Activated CD8-positive, alpha-beta T cell treated with anti-CD3 and anti-CD28 coated beads for 36 hours (primary cell): Measurements from ENCODE around the gene FGFBP1. TPM values are rescaled to one million over a fixed set of nuclear protein-coding genes. Genes with fewer than 3 reads are reported as not detected.

Experiments used
- ATAC-seq: fragments of 200-7000 bp; cut with Tn5 transposase; one replicate; pipeline ENCODE4 v1.10.0; 2021; ENCODE audit warnings: mild to moderate bottlenecking, moderate library complexity
- CTCF ChIA-PET: fragments of 350-600 bp; sonication (Branson Sonifier 250); formaldehyde crosslinking; loops from one replicate; lab custom pipeline; 2021; ENCODE audit warnings: antibody characterized with exemption; lab: Charles Lee
- POLR2A ChIA-PET: fragments of 350-600 bp; sonication (Branson Sonifier 250); formaldehyde crosslinking; loops from one replicate; lab custom pipeline; 2021; ENCODE audit warnings: antibody characterized with exemption; lab: Charles Lee
- DNase-seq: peaks from one replicate; pipeline ENCODE4 v3.0.0-alpha.2; 2020
- H3K27ac Mint-ChIP-seq: one replicate; pipeline ENCODE4 v1.8.0; 2021; ENCODE audit warnings: mild to moderate bottlenecking, mixed read lengths
- H3K27me3 Mint-ChIP-seq: one replicate; pipeline ENCODE4 v1.8.0; 2021; ENCODE audit warnings: mixed read lengths
- H3K36me3 Mint-ChIP-seq: one replicate; pipeline ENCODE4 v1.8.0; 2021; ENCODE audit warnings: low read depth, mixed read lengths
- H3K4me1 Mint-ChIP-seq: one replicate; pipeline ENCODE4 v1.8.0; 2021; ENCODE audit warnings: low read depth, mixed read lengths
- H3K4me3 Mint-ChIP-seq: one replicate; pipeline ENCODE4 v1.8.0; 2021; ENCODE audit warnings: mild to moderate bottlenecking, moderate library complexity, mixed read lengths
- H3K9me3 Mint-ChIP-seq: one replicate; pipeline ENCODE4 v1.8.0; 2021; ENCODE audit warnings: mixed read lengths
- CTCF ChIP-seq: fragments of 200-600 bp; IDR thresholded peaks from one replicate; pipeline ENCODE4 v1.8.0; 2022; ENCODE audit warnings: antibody characterized with exemption, mild to moderate bottlenecking
- intact Hi-C: fragments of 100-400 bp; cut with micrococcal nuclease; formaldehyde crosslinking; loops from one replicate; pipeline ENCODE4 v1.10.0; 2022
- total RNA-seq, 2 experiments: library from RNA; stranded (reverse); gene quantifications; one replicate each; pipeline ENCODE4 v1.2.3, GENCODE V29; 2021

Gene FGFBP1
- not detected for total RNA-seq

DNA sequence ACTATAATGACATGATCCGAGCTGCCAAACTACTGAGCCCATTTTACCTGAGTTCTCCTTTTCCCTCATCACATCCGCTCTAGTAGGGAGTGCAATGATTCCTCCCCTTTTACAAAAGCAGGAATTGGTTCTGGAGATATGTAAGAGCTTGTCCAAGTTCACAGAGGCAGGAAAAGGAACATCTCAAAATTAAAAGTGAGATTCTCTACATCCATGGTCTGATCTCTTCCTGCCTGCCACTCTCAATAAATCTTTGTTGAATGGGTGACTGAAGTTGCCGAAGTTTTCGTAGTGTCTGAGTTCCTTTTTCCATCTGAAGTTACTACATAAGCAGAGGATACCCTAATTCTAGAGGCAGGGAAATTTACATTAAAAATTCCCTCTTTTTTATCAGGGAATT is at the start of gene FGFBP1:
TSS of gene FGFBP1 (minus strand) at position 101 of the 400 bp plus-strand sequence. CDS start 2,108 bp downstream, outside the sequence.
- no peak for ATAC-seq
- Mint-ChIP-seq H3K9me3 (no peaks in the 10 kb centered on the region), H3K4me1 (peaks cover 5% of the 10 kb centered on the region), H3K36me3 (no peaks in the 10 kb centered on the region), H3K4me3 (no peak within 1 kb of the TSS), H3K27ac (no peak within 1 kb of the TSS), H3K27me3 (peaks cover 10% of the 10 kb centered on the region)
- ChIA-PET CTCF (interaction anchor here (1.4 to 1.7 kb wide), 2 partner anchors 57 to 133 kb away, joined by 5 to 6 read pairs; no protein-coding TSS in a partner anchor), POLR2A (no interaction called here)
- no peak for TF ChIP-seq CTCF
- intact Hi-C loops: no loop called here
- DNase-seq: no peak

DNA sequence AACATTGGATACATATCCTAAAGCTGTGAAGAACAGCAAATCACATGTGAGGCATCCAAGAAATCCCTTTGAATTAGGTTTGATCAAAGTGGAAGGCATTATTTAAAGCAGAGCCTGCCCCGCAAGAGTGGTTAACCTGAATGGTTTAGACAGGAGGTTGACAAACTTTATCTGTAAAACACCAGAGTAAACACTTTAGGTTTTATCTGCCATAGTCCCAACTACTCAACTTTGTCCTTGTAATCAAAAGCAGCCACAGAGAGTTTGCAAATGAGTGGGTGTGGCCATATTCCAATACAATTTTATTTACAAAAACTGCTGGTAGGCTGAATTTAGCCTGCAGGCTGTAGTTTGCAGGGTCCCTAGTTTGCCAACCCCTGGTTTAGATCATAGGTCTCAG is 49.7 kb upstream of the FGFBP1 start:
- no peak overlapping the region for H3K27ac Mint-ChIP-seq
- ATAC-seq (no peak), DNase-seq (no peak)
- intact Hi-C loops: no loop called here
- TF ChIP-seq CTCF: no peak
- no peaks in the 10 kb centered on the region for H3K9me3 Mint-ChIP-seq
- CTCF ChIA-PET: interaction anchor here (0.9 to 1.9 kb wide), 4 partner anchors 8 to 106 kb away, joined by 3 to 10 read pairs (median 5); no protein-coding TSS in a partner anchor
- peaks cover 3% of the 10 kb centered on the region for H3K4me1 Mint-ChIP-seq
- H3K36me3 Mint-ChIP-seq: no peaks in the 10 kb centered on the region
- H3K4me3 Mint-ChIP-seq: no peak overlapping the region
- H3K27me3 Mint-ChIP-seq: peaks cover 9% of the 10 kb centered on the region
- POLR2A ChIA-PET: interaction anchor here (0.6 kb wide), 1 partner anchor 447 kb away, joined by 5 read pairs; no protein-coding TSS in a partner anchor

DNA sequence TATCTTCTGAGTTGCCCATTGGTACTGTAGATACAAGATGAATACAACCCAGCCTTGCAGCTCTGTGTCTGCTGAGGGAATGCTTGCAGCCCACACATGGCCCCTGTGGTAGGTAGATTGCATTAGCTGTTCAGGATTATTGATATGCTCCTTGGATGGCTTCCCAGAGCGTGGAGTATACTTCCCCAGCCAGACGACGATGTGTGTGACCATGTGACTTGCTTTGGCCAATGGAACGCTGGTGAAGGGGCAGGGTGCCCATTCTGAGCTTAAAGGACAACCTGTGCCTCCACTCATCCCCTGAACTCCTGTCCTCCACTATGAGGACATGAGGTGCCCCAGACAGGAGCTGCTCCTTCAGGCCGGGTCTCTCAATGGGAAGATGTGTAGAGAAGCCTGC is 48.4 kb upstream of the FGFBP1 start:
- Mint-ChIP-seq H3K4me1 (peaks cover 1% of the 10 kb centered on the region), H3K4me3 (no peak overlapping the region), H3K9me3 (no peaks in the 10 kb centered on the region), H3K27ac (no peak overlapping the region), H3K36me3 (no peaks in the 10 kb centered on the region), H3K27me3 (peaks cover 7% of the 10 kb centered on the region)
- ATAC-seq (no peak), DNase-seq (no peak)
- POLR2A ChIA-PET: no interaction called here
- CTCF ChIA-PET: interaction anchor here (1.5 to 1.7 kb wide), 3 partner anchors 15 to 104 kb away, joined by 5 read pairs; no protein-coding TSS in a partner anchor
- TF ChIP-seq CTCF: no peak
- intact Hi-C loops: no loop called here

GRCh38 chr4:15983610-15984009 is 45.1 kb upstream of the FGFBP1 start:
- TF ChIP-seq CTCF: no peak
- CTCF ChIA-PET: interaction anchor here (1.2 kb wide), 1 partner anchor 17 kb away, joined by 6 read pairs; no protein-coding TSS in a partner anchor
- POLR2A ChIA-PET: no interaction called here
- Mint-ChIP-seq H3K9me3 (no peaks in the 10 kb centered on the region), H3K27ac (no peak overlapping the region), H3K27me3 (no peaks in the 10 kb centered on the region), H3K36me3 (no peaks in the 10 kb centered on the region), H3K4me3 (no peak overlapping the region), H3K4me1 (no peaks in the 10 kb centered on the region)
- intact Hi-C loops: no loop called here
- no peak for DNase-seq
- no peak for ATAC-seq

DNA sequence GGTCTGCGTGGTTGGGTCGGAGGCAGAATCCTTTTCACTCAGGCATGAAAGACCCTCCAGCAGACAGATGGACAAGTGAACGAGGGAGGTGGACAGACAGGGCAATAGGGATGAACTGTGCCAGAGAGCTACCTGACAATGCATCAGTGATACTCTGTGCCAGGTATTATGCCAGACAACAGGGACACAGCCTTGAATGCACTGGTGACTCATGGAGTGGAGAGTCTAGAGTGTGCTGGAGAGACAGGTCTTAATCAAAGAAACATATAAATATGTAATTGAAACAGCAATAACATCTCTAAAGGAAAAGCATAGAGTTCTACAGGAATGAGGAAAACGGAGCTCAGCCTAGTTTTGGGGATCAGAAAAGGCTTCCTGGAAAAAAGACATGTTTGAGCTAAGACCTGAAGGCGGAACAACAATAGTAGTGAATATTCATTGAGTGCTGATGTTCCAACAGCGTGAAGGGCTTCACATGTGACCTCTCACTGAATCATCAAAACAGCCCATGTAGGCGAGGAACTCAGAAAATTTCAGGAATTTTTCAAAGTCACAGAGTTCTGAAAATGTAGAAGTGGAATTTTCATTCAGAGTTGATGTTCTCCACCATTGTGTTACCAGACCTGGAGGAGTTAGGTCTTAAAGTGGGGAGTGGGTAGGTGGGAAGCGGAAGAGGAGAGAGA is 44.4 kb upstream of the FGFBP1 start:
- CTCF ChIA-PET: interaction anchor here (0.8 to 1.2 kb wide), 2 partner anchors 18 to 101 kb away, joined by 3 to 6 read pairs; no protein-coding TSS in a partner anchor
- intact Hi-C loops: no loop called here
- no peak for ATAC-seq
- no peak for DNase-seq
- Mint-ChIP-seq H3K4me3 (no peak overlapping the region), H3K9me3 (no peaks in the 10 kb centered on the region), H3K27ac (no peak overlapping the region), H3K27me3 (no peaks in the 10 kb centered on the region), H3K4me1 (no peaks in the 10 kb centered on the region), H3K36me3 (no peaks in the 10 kb centered on the region)
- POLR2A ChIA-PET: no interaction called here
- TF ChIP-seq CTCF: no peak
